Neuronal stem cell (in vitro differentiated cells): ENCODE data around the gene SMARCC1.

Source experiments
- DNase-seq: peaks from one replicate; pipeline ENCODE4 v3.0.0-alpha.2; 2013; ENCODE audit warnings: low spot score
- H2AFZ ChIP-seq: one replicate; pipeline ENCODE4 v1.6.1; 2013; ENCODE audit warnings: mild to moderate bottlenecking, low read length, inconsistent platforms
- H2AK5ac ChIP-seq: 2 replicates; pipeline ENCODE4 v1.6.1; 2013; ENCODE audit warnings: low read depth, mild to moderate bottlenecking, inconsistent platforms, low read length, moderate library complexity, mixed read lengths
- H2BK120ac ChIP-seq: 2 replicates; pipeline ENCODE4 v1.6.1; 2013; ENCODE audit warnings: low read depth, mild to moderate bottlenecking, inconsistent platforms, low read length, moderate library complexity, mixed read lengths
- H2BK12ac ChIP-seq: one replicate; pipeline ENCODE4 v1.6.1; 2013; ENCODE audit warnings: low read length, inconsistent platforms
- H2BK15ac ChIP-seq: 2 replicates; pipeline ENCODE4 v1.6.1; 2013; ENCODE audit warnings: mild to moderate bottlenecking, low read length, inconsistent platforms, mixed read lengths
- H2BK5ac ChIP-seq: one replicate; pipeline ENCODE4 v1.6.1; 2013; ENCODE audit warnings: inconsistent platforms, mild to moderate bottlenecking, low read length, moderate library complexity
- H3K14ac ChIP-seq: one replicate; pipeline ENCODE4 v1.6.1; 2013; ENCODE audit warnings: low read length, inconsistent platforms
- H3K18ac ChIP-seq: 2 replicates; pipeline ENCODE4 v1.6.1; 2013; ENCODE audit warnings: low read length, inconsistent platforms
- H3K23ac ChIP-seq: 2 replicates; pipeline ENCODE4 v1.6.1; 2013; ENCODE audit warnings: low read depth, mild to moderate bottlenecking, mixed read lengths, low read length, inconsistent platforms; ENCODE audit not compliant: poor library complexity
- H3K27ac ChIP-seq: replicated peaks from 3 replicates; pipeline ENCODE4 v1.5.1; 2013; ENCODE audit warnings: low read length, inconsistent platforms
- H3K27me3 ChIP-seq, 3 experiments: 2 replicates each; pipeline ENCODE4 v1.6.1; 2013; ENCODE audit warnings: low read length in 3 of 3, mild to moderate bottlenecking in 2 of 3, inconsistent platforms in 1 of 3, low read depth in 1 of 3, mixed read lengths in 1 of 3, moderate library complexity in 1 of 3; ENCODE audit not compliant: control insufficient read depth in 3 of 3, insufficient read depth in 3 of 3
- H3K36me3 ChIP-seq, 2 donors: replicated peaks in 1 of 2; 2 replicates each; pipeline ENCODE4 v1.6.1; 2013; ENCODE audit warnings: low read length in 2 of 2; ENCODE audit not compliant: control insufficient read depth in 2 of 2, insufficient read depth in 2 of 2
- H3K4ac ChIP-seq: 2 replicates; pipeline ENCODE4 v1.6.1; 2013; ENCODE audit warnings: inconsistent platforms, mild to moderate bottlenecking, low read length, moderate library complexity
- H3K4me1 ChIP-seq, 2 donors: 1 replicate in 1 of 2; 2 replicates in 1 of 2; pipeline ENCODE4 v1.6.1; 2013; ENCODE audit warnings: low read length in 2 of 2, low read depth in 1 of 2; ENCODE audit not compliant: control insufficient read depth in 2 of 2, insufficient read depth in 1 of 2
- H3K4me2 ChIP-seq: one replicate; pipeline ENCODE4 v1.6.1; 2013; ENCODE audit warnings: mild to moderate bottlenecking, low read length, inconsistent platforms; ENCODE audit not compliant: insufficient read depth, poor library complexity, severe bottlenecking
- H3K4me3 ChIP-seq, 2 donors: 2 replicates each; pipeline ENCODE4 v1.5.1; 2013; ENCODE audit warnings: low read length in 2 of 2, mild to moderate bottlenecking in 2 of 2, inconsistent platforms in 1 of 2, moderate library complexity in 1 of 2
- H3K79me1 ChIP-seq: one replicate; pipeline ENCODE4 v1.6.1; 2013; ENCODE audit warnings: low read depth, mild to moderate bottlenecking, inconsistent platforms, low read length, moderate library complexity
- H3K9ac ChIP-seq: one replicate; pipeline ENCODE4 v1.6.1; 2013; ENCODE audit warnings: mild to moderate bottlenecking, low read depth, low read length, inconsistent platforms; ENCODE audit not compliant: poor library complexity
- H3K9me3 ChIP-seq, 2 donors: replicated peaks in 1 of 2; 2 replicates each; pipeline versions ENCODE3 to v1.6.1; 2013; ENCODE audit warnings: low read length in 2 of 2, mild to moderate bottlenecking in 2 of 2, inconsistent platforms in 1 of 2, low read depth in 1 of 2, mixed read lengths in 1 of 2, moderate library complexity in 1 of 2; ENCODE audit not compliant: control insufficient read depth in 2 of 2, insufficient read depth in 1 of 2
- H4K8ac ChIP-seq: one replicate; pipeline ENCODE4 v1.6.1; 2013; ENCODE audit warnings: low read depth, mild to moderate bottlenecking, inconsistent platforms, low read length, moderate library complexity
- H4K91ac ChIP-seq: one replicate; pipeline ENCODE4 v1.6.1; 2013; ENCODE audit warnings: low read length, low read depth, mild to moderate bottlenecking, inconsistent platforms; ENCODE audit not compliant: poor library complexity
- WGBS, 2 donors: extraction: QIAGEN DNeasy Blood & Tissue Kit; methylation state at CpG; one replicate each; pipeline ENCODE4 v1.1.7; 2013; ENCODE audit warnings: missing lambda C conversion rate in 2 of 2, mixed read lengths in 1 of 2; ENCODE audit not compliant: insufficient read length in 2 of 2, insufficient replicate concordance in 1 of 2; ENCODE audit errors: extremely low coverage in 2 of 2; 5-methylcytosine and 5-hydroxymethylcytosine counted together

Gene SMARCC1

GRCh38 chr3:47792699-47793098, 11.0 kb upstream of the SMARCC1 start:
- Histone ChIP-seq H3K9ac (no peak overlapping the region), H3K4ac (no peak overlapping the region), H3K4me2 (no peak overlapping the region), H3K27ac (no peak overlapping the region), H3K4me3 (no peak overlapping the region), H2BK120ac (no peak overlapping the region), H2AK5ac (no peak overlapping the region), H2BK5ac (no peak overlapping the region), H4K8ac (no peak overlapping the region), H3K18ac (no peak overlapping the region), H3K9me3 (peaks cover 2 to 4% of the 10 kb centered on the region in 2 donors), H2BK15ac (no peak overlapping the region), H3K36me3 (no peaks in the 10 kb centered on the region), H3K27me3 (no peaks in the 10 kb centered on the region), H2BK12ac (no peak overlapping the region), H4K91ac (no peak overlapping the region), H3K79me1 (no peaks in the 10 kb centered on the region), H2AFZ (no peak overlapping the region), H3K4me1 (no peaks in the 10 kb centered on the region), H3K14ac (no peak overlapping the region), H3K23ac (no peak overlapping the region)
- DNase-seq, result no peak
- WGBS, 2 donors, result no CpG with 5 or more reads among the region's 2 CpGs

- no CpG with 5 or more reads among the region's 16 CpGs for WGBS, 2 donors
These were observed 9.6 kb upstream of the SMARCC1 start for GRCh38 chr3:47791193-47791855.

GRCh38 chr3:47783673-47784072, 2.0 kb upstream of the SMARCC1 start:
- no peak for DNase-seq
- Histone ChIP-seq H3K9ac (no peak overlapping the region), H4K91ac (no peak overlapping the region), H3K18ac (no peak overlapping the region), H3K27ac (no peak overlapping the region), H3K79me1 (peaks cover 2% of the 10 kb centered on the region), H2BK15ac (no peak overlapping the region), H3K23ac (no peak overlapping the region), H4K8ac (no peak overlapping the region), H3K4me1 (peaks cover 5% of the 10 kb centered on the region in 2 donors), H3K4me3 (no peak overlapping the region), H3K36me3 (peaks cover 2 to 12% of the 10 kb centered on the region in 2 donors), H2AFZ (no peak overlapping the region), H3K9me3 (no peaks in the 10 kb centered on the region), H2BK12ac (no peak overlapping the region), H2BK120ac (no peak overlapping the region), H2AK5ac (no peak overlapping the region), H3K14ac (no peak overlapping the region), H2BK5ac (no peak overlapping the region), H3K27me3 (no peaks in the 10 kb centered on the region), H3K4me2 (no peak overlapping the region), H3K4ac (no peak overlapping the region)

More at GRCh38 chr3:47791193-47791855, 9.6 kb upstream of the SMARCC1 start:
- Histone ChIP-seq H2BK12ac (no peak overlapping the region), H3K9me3 (peaks cover 2 to 4% of the 10 kb centered on the region in 2 donors), H3K27ac (no peak overlapping the region), H2AK5ac (no peak overlapping the region), H3K27me3 (no peaks in the 10 kb centered on the region), H2BK15ac (no peak overlapping the region), H3K4me1 (no peaks in the 10 kb centered on the region), H3K79me1 (no peaks in the 10 kb centered on the region), H2AFZ (no peak overlapping the region), H3K36me3 (no peaks in the 10 kb centered on the region), H3K18ac (no peak overlapping the region), H3K14ac (no peak overlapping the region), H2BK5ac (no peak overlapping the region), H2BK120ac (no peak overlapping the region), H3K4me3 (no peak overlapping the region), H4K91ac (no peak overlapping the region), H3K4me2 (no peak overlapping the region), H3K23ac (no peak overlapping the region), H4K8ac (no peak overlapping the region), H3K4ac (no peak overlapping the region), H3K9ac (no peak overlapping the region)
- DNase-seq, result no peak

GRCh38 chr3:47782446-47783308, 984 bp upstream of the SMARCC1 start:
- Histone ChIP-seq H3K23ac (peak overlapping the region; percentile 98), H3K36me3 (peaks cover 4 to 22% of the 10 kb centered on the region in 2 donors), H2BK5ac (peak overlapping the region; percentile 96), H3K18ac (peak overlapping the region; percentile 97), H3K79me1 (peaks cover 4% of the 10 kb centered on the region), H2BK120ac (no peak overlapping the region), H3K4ac (no peak overlapping the region), H2AFZ (peak overlapping the region; percentile 82), H3K27me3 (no peaks in the 10 kb centered on the region), H3K4me1 (peaks cover 5 to 7% of the 10 kb centered on the region in 2 donors), H4K91ac (no peak overlapping the region), H4K8ac (no peak overlapping the region), H2BK12ac (no peak overlapping the region), H3K9ac (peak overlapping the region; percentile 85), H2AK5ac (peak overlapping the region; percentile 76), H2BK15ac (no peak overlapping the region), H3K9me3 (no peaks in the 10 kb centered on the region), H3K4me3 (peak overlapping the region; percentile 90 to 98), H3K4me2 (peak overlapping the region; percentile 85), H3K14ac (no peak overlapping the region), H3K27ac (peak overlapping the region; percentile 93)
- DNase-seq, result no peak
- no CpG with 5 or more reads among the region's 23 CpGs for WGBS, 2 donors
